ENCODE data around the gene CEP295NL.
"Not testable (repeated sequence)": the region's sequence is repeated elsewhere in the genome, so short reads cannot be mapped to it uniquely, and the experiment has no call there.

The CEP295NL gene

GRCh38 chr17:78929908-78930775, 27.1 kb upstream of the CEP295NL start:
- DNase-seq (ENCODE audit: low read depth), result no peak

GRCh38 chr17:78925662-78926555, 22.9 kb upstream of the CEP295NL start:
- no peak for DNase-seq (ENCODE audit: low read depth)

GRCh38 chr17:78925234-78925633, 22.2 kb upstream of the CEP295NL start, which contains the start of gene TIMP2:
Gene TIMP2 (minus strand): TSS chr17:78925387. CDS start chr17:78925088, 299 bp downstream.
- peak; percentile 44 for DNase-seq (ENCODE audit: low read depth)

- DNase-seq (ENCODE audit: low read depth), result no peak
These were observed 21.6 kb upstream of the CEP295NL start for GRCh38 chr17:78924481-78925151.

DNA sequence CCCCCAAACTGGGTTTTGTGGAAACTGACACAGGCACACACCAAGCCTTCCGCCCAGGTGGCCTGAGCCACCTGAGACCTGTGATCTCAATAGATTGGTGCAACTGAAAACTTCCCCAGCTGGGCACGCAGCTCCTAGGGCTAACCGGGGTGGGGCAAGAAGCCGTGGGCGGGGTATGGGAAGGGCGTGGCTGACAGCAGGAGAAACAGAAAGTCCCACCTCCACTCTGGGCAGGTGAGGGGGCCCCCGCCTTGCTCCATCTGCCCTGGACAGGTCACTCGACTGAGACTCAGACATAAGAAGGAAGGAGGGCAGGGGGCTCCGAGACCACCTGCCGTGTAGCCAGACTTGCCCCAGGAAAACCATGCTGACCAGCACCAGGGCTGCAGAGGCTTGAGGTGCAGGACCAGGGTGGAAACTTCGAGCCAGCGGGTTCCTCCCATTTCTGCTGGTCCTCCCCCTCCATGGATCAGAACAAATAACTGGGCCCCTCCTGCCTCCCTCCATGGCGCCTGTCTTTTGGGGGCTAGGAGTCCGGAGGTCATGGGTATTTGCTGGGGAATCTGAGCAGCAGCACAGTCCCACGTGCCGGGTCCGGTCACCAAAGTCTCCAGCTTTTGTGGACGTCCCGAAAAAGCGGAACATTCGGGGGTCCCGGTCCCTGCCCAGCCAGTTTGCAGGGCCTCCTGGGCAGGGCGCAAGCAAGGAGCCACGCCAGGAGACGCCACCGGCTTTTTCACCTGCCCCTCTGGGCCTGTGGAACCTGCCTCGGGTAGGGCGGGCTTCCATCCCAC, 20.9 kb upstream of the CEP295NL start:
- no peak for DNase-seq (ENCODE audit: low read depth)

- DNase-seq (ENCODE audit: low read depth), result no peak
These were observed 20.0 kb upstream of the CEP295NL start for GRCh38 chr17:78922816-78923498.

DNA sequence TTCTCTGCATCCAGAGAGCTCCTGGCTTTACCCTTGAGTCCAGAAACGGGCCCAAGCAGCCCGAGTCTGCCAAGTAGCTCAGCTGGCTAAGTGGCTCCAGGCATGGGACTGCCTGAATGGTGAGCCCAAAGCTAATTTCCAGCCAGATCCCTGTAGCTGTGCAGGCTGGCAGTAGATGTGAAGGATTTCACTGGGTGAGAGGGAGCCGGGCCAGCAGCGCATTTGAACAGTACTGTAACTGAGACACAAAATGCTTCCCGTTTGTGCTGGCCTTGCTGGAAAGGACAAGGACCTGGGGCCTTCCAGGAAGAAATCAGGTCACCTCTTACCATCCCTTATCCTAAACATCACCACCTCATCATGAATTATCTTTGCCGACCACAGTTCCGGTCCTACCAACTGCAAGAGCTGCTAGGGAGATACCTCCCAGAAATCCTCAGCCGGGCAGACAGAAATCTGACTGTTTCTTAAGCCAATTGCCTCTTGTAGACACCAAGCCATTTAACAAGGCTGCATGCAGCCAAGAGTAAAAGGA, 18.5 kb upstream of the CEP295NL start:
- no peak for DNase-seq (ENCODE audit: low read depth)

- DNase-seq (ENCODE audit: low read depth), result no peak
These were observed 17.5 kb upstream of the CEP295NL start for GRCh38 chr17:78920528-78920927.

GRCh38 chr17:78919861-78920450, 17.0 kb upstream of the CEP295NL start:
- DNase-seq (ENCODE audit: low read depth), result no peak

- no peak for DNase-seq (ENCODE audit: low read depth)
These were observed 16.0 kb upstream of the CEP295NL start for GRCh38 chr17:78918979-78919378.

DNA sequence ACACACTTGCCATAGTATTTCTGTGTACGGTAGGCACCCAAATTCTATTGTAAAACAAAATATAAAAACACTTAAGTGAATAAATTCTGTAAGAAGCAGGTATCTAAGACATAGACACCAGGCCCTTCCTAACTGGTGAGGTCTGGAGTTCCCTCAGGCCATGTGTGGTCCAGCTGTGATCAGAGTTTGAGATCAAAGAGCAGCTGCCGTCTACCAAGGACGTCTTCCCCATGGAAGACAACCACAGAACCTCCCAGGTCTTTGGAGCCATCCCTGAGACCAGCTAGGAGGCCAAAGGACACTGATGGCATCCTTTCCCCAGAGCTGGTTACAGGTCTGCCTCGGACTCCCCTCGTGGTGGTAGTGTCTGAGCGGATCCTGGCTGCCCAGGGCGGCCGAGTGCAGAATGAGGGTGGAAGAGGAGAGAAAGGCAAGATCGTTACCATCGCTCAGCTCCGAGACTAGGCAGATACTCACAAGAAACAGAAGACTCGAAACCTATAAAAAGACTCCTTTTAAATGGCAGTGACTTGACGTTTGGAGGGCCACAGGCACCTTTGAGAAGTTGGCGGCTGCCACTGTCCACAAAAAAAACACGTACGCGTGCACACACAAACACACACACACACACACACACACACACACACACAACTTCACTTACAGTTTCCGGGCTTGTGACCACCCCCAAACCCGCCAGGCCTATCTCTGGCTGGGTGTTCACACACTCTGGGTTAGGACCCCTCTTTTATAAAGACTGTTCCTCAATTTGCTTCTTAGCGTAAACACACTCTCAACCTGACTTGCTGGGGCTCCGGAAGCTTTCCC, 14.7 kb upstream of the CEP295NL start:
- no peak for DNase-seq (ENCODE audit: low read depth)

- DNase-seq (ENCODE audit: low read depth), result no peak
These were observed 13.1 kb upstream of the CEP295NL start for GRCh38 chr17:78915872-78916632.

DNA sequence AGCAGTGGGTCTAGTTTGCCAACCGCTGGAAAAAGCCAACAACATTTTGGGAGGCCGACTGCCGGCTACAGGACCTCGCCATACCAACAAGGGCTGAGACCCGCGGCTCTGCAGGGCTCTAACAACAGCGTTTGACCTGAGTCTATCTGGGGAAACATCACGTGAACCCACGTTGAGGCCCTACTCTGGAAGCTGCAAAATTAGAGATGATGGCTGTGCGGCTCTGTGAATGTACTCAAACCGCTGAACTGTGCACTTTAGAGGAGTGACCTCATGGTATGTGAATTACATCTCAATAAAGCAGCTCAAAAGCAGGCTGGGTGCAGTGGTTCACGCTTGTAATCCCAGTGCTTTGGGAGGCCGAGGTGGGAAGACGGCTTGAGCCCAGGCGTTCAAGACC, 10.1 kb upstream of the CEP295NL start:
- DNase-seq (ENCODE audit: low read depth), result no peak

DNA sequence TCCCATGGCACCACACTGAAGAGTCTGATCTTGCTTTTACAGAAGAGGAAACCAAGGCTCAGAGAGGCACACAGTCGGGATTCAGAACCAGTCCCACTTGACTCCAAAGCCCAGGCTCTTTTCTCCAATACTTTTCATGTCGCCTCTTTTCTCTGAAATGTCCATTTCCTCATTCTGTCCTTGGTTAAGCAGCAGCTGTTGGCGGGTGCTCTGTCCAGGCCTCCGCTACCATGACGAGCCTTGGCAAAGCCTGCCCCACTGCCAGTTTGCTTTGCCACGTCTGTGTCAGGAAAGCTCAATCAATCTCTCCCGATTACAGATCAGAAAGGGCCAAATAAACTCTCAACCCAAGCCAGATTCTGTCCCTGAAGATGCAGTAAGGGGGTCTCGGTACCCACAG, 9.1 kb upstream of the CEP295NL start:
- no peak for DNase-seq (ENCODE audit: low read depth)

- not testable (repeated sequence) for DNase-seq (ENCODE audit: low read depth)
These were observed 8.5 kb upstream of the CEP295NL start for GRCh38 chr17:78911543-78911942.

GRCh38 chr17:78910497-78911284, 7.7 kb upstream of the CEP295NL start:
- DNase-seq (ENCODE audit: low read depth), result no peak

- no peak for DNase-seq (ENCODE audit: low read depth)
These were observed 5.4 kb upstream of the CEP295NL start for GRCh38 chr17:78908426-78908825.

- no peak for DNase-seq (ENCODE audit: low read depth)
These were observed 2.5 kb upstream of the CEP295NL start for GRCh38 chr17:78905541-78905940.
